Hypothalamus (tissue), 51 donors: ENCODE results near the gene IRS1.
A peak's percentile ranks its signal among the peaks of the same experiment; 100 is the strongest.

ENCODE experiments used
- DNase-seq, 51 donors: peaks; one replicate each; lab custom pipeline; 2025; lab: John Stamatoyannopoulos, UW

IRS1 gene

GRCh38 chr2:226736382-226736781, 63.2 kb downstream of the IRS1 start:
- no peak for DNase-seq

- DNase-seq = no peak
These were observed 65.6 kb downstream of the IRS1 start for GRCh38 chr2:226733927-226734564.

GRCh38 chr2:226733189-226733858, 66.3 kb downstream of the IRS1 start:
- peak in 8 of 51 donors; percentile 1 to 25 (median 15) for DNase-seq

- no peak for DNase-seq
These were observed 67.0 kb downstream of the IRS1 start for GRCh38 chr2:226732478-226733188.

GRCh38 chr2:226730481-226730880, 69.1 kb downstream of the IRS1 start:
- DNase-seq = peak in 1 of 51 donors; percentile 1

- DNase-seq = no peak
These were observed 70.6 kb downstream of the IRS1 start for GRCh38 chr2:226728996-226729395.

GRCh38 chr2:226727251-226727650, 72.4 kb downstream of the IRS1 start:
- no peak for DNase-seq

- DNase-seq = no peak
These were observed 73.1 kb downstream of the IRS1 start for GRCh38 chr2:226726546-226726945.

- DNase-seq = no peak
These were observed 74.3 kb downstream of the IRS1 start for GRCh38 chr2:226725126-226725860.

- DNase-seq = no peak
These were observed 78.1 kb downstream of the IRS1 start for GRCh38 chr2:226721541-226721940.

GRCh38 chr2:226720948-226721347, 78.7 kb downstream of the IRS1 start:
- no peak for DNase-seq

- DNase-seq = no peak
These were observed 81.9 kb downstream of the IRS1 start for GRCh38 chr2:226717719-226718118.

GRCh38 chr2:226716126-226716525, 83.5 kb downstream of the IRS1 start:
- DNase-seq = no peak

- no peak for DNase-seq
These were observed 84.2 kb downstream of the IRS1 start for GRCh38 chr2:226715347-226715990.

GRCh38 chr2:226712941-226713340, 86.7 kb downstream of the IRS1 start:
- no peak for DNase-seq

- no peak for DNase-seq
These were observed 87.9 kb downstream of the IRS1 start for GRCh38 chr2:226711606-226712296.

- DNase-seq = no peak
These were observed 92.1 kb downstream of the IRS1 start for GRCh38 chr2:226707499-226707898.

- no peak for DNase-seq
These were observed 93.7 kb downstream of the IRS1 start for GRCh38 chr2:226705965-226706364.

GRCh38 chr2:226705133-226705886, 94.3 kb downstream of the IRS1 start:
- DNase-seq = no peak
